Stimulated activated CD8-positive, alpha-beta memory T cell treated with anti-CD3 and anti-CD28 coated beads, Interleukin-12 subunit alpha, Interleukin-12 subunit beta, amount 100 ng/mL, for 1 hour (primary cell): ENCODE measurements around the gene GZMM.

ENCODE experiments used
- DNase-seq: peaks from one replicate; pipeline ENCODE4 v3.0.0-alpha.2; 2020; ENCODE audit warnings: low read depth

Gene GZMM

GRCh38 chr19:535017-535835 lies 8.6 kb upstream of the GZMM start:
- DNase-seq = no peak

- no peak for DNase-seq
Observed at GRCh38 chr19:536031-536880, 7.6 kb upstream of the GZMM start.

- no peak for DNase-seq
Observed at GRCh38 chr19:536881-537404, 6.9 kb upstream of the GZMM start.

- DNase-seq = no peak
Observed at GRCh38 chr19:538641-539428, 5.0 kb upstream of the GZMM start.

- DNase-seq = no peak
Observed at GRCh38 chr19:539429-540030, 4.3 kb upstream of the GZMM start.

- DNase-seq = no peak
Observed at GRCh38 chr19:540867-541637, 2.8 kb upstream of the GZMM start.

GRCh38 chr19:541699-542098 lies 2.2 kb upstream of the GZMM start:
- DNase-seq = no peak

- DNase-seq = no peak
Observed at GRCh38 chr19:542173-542866, 1.5 kb upstream of the GZMM start.

- DNase-seq = no peak
Observed at GRCh38 chr19:547117-547516, 3.3 kb downstream of the GZMM start.

GRCh38 chr19:547836-548720 lies 4.2 kb downstream of the GZMM start:
- no peak for DNase-seq

GRCh38 chr19:548886-549830 lies 5.3 kb downstream of the GZMM start:
- DNase-seq = no peak

GRCh38 chr19:554817-555216 lies 11.0 kb downstream of the GZMM start:
- no peak for DNase-seq

- DNase-seq = no peak
Observed at GRCh38 chr19:555474-555808, 11.6 kb downstream of the GZMM start.

GRCh38 chr19:556611-557382 lies 12.9 kb downstream of the GZMM start:
- DNase-seq = no peak

GRCh38 chr19:558770-559439 lies 15.1 kb downstream of the GZMM start:
- DNase-seq = no peak

- no peak for DNase-seq
Observed at GRCh38 chr19:560121-560520, 16.3 kb downstream of the GZMM start.

GRCh38 chr19:566403-566802 lies 22.6 kb downstream of the GZMM start:
- no peak for DNase-seq
